ENCODE measurements around the gene MFAP4. TPM values are rescaled to one million over a fixed set of nuclear protein-coding genes. Genes with fewer than 3 reads are reported as not detected.

Gene MFAP4
- 2.6 and 18.0 TPM in 2 replicates for total RNA-seq (ENCODE audit: low replicate concordance)
- long read RNA-seq, transcript MFAP4-201 (6 exons, 1,873 nt): major isoform, 5 of 6 reads
- long read RNA-seq, partial matches to known transcripts: 0 of 6 reads
- long read RNA-seq, other reads (novel, unspliced or antisense): 0 of 6 reads

- Mint-ChIP-seq H3K4me3 (peak within 1 kb of the TSS; percentile 77), H3K36me3 (peaks cover 11% of the 10 kb centered on the region), H3K27me3 (no peaks in the 10 kb centered on the region), H3K27ac (peak within 1 kb of the TSS; percentile 84), H3K9me3 (no peaks in the 10 kb centered on the region), H3K4me1 (ENCODE audit: unreplicated experiment) (peaks cover 43% of the 10 kb centered on the region)
- TF ChIP-seq CTCF (conservative IDR thresholded peaks at IDR 0.05): no peak
- peak; percentile 83 for DNase-seq (ENCODE audit: extremely low spot score, unreplicated experiment)
Observed at GRCh38 chr17:19386974-19387920, at the start of gene MFAP4. Gene MFAP4 (minus strand): TSS chr17:19387190. CDS start chr17:19387155, 35 bp downstream.

- Mint-ChIP-seq H3K4me3 (no peak overlapping the region), H3K27me3 (no peaks in the 10 kb centered on the region), H3K27ac (no peak overlapping the region), H3K9me3 (no peaks in the 10 kb centered on the region), H3K36me3 (no peaks in the 10 kb centered on the region), H3K4me1 (ENCODE audit: unreplicated experiment) (peaks cover 11% of the 10 kb centered on the region)
- TF ChIP-seq CTCF (conservative IDR thresholded peaks at IDR 0.05): no peak
- DNase-seq (ENCODE audit: extremely low spot score, unreplicated experiment): no peak
Observed at GRCh38 chr17:19433727-19434340, 46.8 kb upstream of the MFAP4 start.

- no peaks in the 10 kb centered on the region for H3K9me3 Mint-ChIP-seq
- no peaks in the 10 kb centered on the region for H3K36me3 Mint-ChIP-seq
- peaks cover 11% of the 10 kb centered on the region for H3K4me1 Mint-ChIP-seq (ENCODE audit: unreplicated experiment)
- H3K4me3 Mint-ChIP-seq: no peak overlapping the region
- no peak for DNase-seq (ENCODE audit: extremely low spot score, unreplicated experiment)
- no peak overlapping the region for H3K27ac Mint-ChIP-seq
- H3K27me3 Mint-ChIP-seq: no peaks in the 10 kb centered on the region
- TF ChIP-seq CTCF (conservative IDR thresholded peaks at IDR 0.05): no peak
Observed at GRCh38 chr17:19433255-19433654, 46.3 kb upstream of the MFAP4 start.

GRCh38 chr17:19431691-19432090 is 44.7 kb upstream of the MFAP4 start:
- no peak for DNase-seq (ENCODE audit: extremely low spot score, unreplicated experiment)
- H3K4me3 Mint-ChIP-seq: no peak overlapping the region
- H3K27ac Mint-ChIP-seq: no peak overlapping the region
- H3K27me3 Mint-ChIP-seq: no peaks in the 10 kb centered on the region
- TF ChIP-seq CTCF (conservative IDR thresholded peaks at IDR 0.05): no peak
- H3K36me3 Mint-ChIP-seq: no peaks in the 10 kb centered on the region
- peaks cover 11% of the 10 kb centered on the region for H3K4me1 Mint-ChIP-seq (ENCODE audit: unreplicated experiment)
- no peaks in the 10 kb centered on the region for H3K9me3 Mint-ChIP-seq

GRCh38 chr17:19426631-19427030 is 39.6 kb upstream of the MFAP4 start:
- Mint-ChIP-seq H3K27ac (no peak overlapping the region), H3K36me3 (no peaks in the 10 kb centered on the region), H3K4me1 (ENCODE audit: unreplicated experiment) (peaks cover 8% of the 10 kb centered on the region), H3K27me3 (no peaks in the 10 kb centered on the region), H3K9me3 (no peaks in the 10 kb centered on the region), H3K4me3 (no peak overlapping the region)
- TF ChIP-seq CTCF (conservative IDR thresholded peaks at IDR 0.05): no peak
- DNase-seq (ENCODE audit: extremely low spot score, unreplicated experiment): no peak
